Middle frontal gyrus (tissue), 1 donor: ENCODE data around the gene DPM1.
"Not testable (repeated sequence)": the region's sequence is repeated elsewhere in the genome, so short reads cannot be mapped to it uniquely, and the experiment has no call there.

ENCODE experiments used
- DNase-seq: peaks from one replicate; pipeline ENCODE4 v3.0.0-alpha.2; 2015; ENCODE audit warnings: low spot score; ENCODE audit errors: extremely low spot score

Gene DPM1

DNA sequence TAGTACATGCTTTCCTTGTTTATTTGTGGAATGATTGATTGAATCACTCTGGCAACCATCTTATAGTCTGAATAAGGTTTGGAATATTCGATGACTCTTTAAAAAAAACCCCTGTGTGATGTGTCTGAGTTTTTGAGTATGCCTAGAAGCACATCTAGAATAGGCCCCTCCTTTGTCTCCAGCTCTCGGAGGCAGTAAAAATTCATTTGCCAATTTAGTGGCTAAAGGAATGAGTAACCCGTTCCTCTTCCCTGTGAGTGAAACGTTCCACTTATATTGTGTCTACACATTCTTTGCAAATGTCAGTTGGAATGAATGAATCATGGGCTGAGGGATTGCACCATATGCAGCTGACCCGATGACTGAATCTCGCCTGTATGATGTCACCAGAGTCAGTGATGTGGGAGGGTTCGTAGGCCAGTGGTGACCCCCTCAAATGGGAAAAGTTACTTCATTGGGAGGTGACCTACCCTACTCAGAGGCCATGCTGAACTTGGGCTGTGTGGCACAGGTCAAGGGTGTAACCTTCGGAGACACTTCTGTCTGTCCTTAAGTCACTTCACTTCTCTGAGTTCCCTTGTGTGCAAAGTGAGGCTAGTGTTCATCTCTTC lies 21.8 kb upstream of the DPM1 start:
- no peak for DNase-seq

DNA sequence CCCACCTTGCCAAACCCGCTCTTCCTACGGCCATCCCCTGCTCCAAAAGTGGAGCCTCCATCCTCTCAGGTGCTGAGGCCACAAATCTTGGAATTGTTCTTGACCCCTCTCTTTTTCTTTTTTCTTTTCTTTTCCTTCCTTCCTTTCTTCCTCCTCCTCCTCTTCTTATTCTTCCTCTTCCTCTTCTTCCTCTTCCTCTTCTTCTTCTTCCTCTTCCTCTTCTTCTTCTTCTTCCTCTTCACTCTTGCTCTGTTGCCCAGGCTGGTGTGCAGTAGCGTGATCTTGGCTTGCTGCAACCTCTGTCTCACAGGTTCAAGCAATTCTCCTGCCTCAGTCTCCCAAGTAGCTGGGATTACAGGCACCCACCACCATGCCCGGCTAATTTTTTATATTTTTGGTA lies 20.2 kb upstream of the DPM1 start:
- DNase-seq: not testable (repeated sequence)

DNA sequence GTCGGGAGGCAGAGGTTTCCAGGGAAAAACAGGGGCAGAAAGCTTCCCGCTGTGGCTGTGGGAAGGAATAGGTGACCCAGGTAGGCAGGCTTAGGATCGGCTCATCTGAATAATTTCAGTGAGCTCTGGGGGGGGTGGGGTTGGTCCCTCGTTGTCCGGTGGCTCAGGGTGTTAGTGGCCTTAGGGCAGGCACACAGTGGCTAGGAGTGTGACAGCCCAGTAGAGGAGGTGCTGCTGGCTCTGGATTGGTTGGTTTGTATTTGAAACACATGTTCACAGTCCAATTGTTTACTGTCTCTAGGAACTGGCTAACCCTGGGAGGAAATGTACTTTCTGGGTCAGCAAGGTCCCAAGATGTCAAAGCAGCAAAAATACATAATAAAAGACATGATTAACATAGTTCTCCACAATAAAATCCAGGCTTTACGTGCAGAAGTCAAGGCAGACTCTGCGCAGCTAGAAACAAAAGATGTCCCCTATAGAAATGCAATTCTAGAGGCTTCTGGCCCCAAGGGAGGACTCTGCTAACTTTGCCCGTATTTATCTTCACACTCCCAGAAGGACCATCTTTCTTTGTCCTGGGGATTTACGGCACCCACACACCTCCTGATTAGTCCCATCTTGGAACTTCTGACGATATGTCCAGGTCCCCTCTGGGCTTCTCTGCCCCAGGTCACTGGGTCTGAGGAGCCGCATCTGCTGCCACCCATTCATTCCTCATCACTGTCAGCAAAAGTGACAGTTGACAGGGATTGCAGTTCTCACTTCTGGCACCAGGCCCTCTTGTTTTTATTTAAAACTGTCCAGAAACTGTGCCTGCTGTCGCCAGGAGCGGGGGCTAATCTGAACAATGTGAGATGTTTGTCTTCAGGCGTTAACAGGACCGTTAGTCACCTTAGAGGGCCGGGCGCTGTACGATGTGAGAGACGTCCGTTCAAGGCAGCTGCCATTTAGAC lies 19.0 kb upstream of the DPM1 start:
- DNase-seq: no peak

DNA sequence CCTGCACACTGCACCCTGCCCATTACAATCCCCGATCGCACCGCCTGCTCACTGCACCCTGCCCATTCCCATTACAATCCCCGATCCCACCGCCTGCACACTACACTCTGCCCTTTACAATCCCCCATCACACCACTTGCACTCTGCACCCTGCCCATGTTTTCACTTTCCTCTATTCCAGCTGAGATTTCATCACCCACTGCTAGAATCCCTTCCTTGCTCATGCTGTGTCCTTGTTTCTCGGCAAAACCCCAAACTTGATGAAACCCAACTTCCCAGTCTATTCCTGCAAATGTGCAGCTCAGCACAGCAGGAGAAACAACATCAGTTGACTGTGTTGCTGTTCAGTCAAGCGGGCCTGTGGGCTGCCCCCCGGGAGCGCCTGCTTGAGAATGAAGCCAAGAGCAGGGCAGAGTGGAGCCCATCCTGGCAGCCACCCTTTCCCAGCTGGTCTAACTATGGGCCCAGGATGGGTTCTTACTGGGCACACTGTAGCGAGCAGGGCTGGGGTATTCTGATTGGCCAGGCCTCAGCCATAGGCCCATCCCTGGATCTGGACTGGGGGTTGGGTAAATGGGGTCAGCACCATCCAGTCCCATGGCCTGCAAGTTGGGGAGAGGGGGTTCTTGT lies 17.5 kb upstream of the DPM1 start:
- DNase-seq: no peak

DNA sequence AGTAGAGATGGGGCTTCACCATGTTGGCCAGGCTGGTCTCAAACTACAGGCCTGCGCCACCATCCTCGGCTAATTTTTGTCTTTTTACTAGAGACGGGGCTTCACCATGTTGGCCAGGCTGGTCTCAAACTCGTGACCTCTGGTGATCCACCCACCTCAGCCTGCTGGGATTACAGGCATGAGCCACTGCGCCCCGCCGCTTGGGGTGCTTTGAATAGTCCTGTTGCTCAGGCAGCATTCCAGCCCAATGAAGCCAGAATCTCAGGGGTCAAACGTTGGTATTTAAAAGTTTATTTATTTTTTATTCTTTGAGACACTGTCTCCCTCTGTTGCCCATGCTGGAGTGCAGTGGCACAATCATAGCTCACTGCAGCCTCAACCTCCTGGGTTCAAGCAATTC lies 11.6 kb upstream of the DPM1 start:
- DNase-seq: no peak

DNA sequence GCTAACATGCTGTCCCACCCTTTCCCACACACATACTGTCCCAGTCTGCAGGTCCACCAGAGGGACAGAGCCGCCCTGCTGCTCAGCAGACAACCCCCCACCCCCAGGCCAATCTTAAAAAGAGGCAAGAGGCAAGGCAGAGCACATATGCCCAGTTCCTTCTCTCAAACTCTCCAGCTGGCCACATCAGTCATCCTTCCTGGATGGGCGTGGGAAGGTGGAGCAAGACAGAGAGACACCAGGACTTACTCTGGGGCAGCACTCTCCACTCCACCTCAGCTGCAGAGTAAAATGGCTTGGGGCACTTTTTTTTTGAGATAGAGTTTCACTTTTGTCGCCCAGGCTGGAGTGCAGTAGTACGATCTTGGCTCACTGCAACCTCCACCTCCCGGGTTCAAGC lies 11.1 kb upstream of the DPM1 start:
- no peak for DNase-seq

DNA sequence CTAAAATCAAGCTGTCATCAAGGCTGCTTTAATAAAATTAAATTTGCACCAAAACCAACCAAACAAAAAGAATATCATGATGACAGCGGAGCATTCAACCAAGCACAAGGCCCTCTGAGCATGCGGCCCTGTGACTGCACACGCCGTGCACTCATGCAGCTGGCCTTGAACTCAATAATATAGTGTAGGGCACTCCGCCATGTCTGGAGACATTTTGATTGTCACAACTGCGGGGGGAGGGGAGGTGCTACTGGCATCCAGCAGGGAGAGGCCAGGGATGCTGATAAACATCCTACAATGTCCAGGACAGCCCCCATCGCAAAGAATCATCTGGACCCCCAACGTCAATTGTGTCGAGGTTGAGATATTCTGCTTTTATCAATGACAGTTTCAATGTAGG lies 10.0 kb upstream of the DPM1 start:
- DNase-seq: no peak

DNA sequence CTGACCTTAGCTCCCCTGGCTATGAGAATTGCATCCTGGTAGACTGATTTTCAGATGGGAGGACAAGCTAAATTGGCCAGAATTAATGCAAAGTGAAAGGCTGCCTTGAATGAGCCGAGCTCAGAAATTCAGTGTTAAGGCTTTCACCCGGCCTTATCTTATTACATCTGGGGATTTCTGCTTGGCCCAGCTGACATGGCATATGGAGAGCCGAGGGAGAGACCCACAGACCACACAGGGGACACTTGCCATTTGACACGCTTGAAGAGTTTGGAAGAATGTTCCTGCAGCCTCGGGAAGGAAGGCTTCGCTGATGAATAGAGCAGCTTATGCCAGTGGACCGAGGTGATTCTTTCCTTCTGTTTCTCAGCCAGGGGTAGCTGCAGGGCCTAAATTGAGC lies 9.3 kb upstream of the DPM1 start:
- no peak for DNase-seq

DNA sequence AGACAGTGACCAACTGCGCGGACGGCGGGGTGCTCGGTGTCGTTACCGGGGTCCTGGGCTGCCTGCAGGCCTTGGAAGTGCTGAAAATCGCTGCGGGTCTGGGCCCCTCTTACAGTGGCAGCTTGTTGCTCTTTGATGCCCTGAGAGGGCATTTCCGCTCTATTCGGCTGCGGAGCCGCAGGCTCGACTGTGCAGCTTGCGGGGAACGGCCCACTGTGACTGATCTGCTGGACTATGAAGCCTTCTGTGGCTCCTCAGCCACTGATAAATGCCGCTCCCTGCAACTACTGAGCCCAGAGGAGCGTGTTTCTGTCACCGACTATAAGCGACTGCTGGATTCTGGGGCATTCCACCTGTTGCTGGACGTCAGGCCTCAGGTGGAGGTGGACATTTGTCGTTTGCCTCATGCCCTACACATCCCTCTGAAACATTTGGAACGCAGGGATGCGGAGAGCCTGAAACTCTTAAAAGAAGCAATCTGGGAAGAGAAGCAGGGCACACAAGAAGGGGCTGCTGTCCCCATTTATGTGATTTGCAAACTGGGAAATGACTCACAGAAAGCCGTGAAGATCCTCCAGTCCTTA lies 1.3 kb upstream of the DPM1 start:
- DNase-seq: no peak

DNA sequence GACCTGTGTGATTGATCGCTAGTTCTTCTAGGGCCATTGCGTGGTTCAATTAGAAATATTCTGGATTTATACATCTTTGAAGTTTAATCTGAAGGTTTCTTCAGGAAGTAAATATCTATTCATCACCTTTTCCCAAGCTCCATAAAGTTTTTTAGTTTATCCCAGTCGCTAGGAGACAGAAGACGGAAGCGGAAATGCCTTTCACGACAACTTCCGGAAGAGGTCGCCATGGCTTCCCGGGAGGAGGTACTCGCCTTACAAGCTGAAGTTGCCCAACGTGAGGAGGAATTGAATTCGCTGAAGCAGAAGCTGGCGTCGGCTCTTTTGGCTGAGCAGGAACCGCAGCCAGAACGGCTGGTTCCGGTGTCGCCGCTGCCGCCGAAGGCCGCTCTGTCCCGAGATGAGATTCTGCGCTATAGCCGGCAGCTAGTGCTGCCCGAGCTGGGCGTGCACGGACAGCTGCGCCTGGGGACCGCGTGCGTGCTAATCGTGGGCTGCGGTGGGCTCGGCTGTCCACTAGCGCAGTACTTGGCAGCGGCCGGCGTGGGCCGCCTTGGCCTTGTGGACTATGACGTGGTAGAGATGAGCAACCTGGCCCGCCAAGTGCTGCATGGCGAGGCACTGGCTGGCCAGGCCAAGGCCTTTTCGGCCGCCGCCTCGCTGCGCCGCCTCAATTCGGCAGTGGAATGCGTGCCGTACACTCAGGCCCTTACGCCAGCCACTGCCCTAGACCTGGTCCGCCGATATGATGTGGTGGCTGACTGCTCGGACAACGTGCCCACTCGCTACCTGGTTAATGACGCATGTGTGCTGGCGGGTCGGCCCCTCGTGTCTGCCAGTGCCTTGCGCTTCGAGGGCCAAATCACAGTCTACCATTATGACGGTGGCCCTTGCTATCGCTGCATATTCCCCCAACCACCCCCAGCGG lies 547 bp upstream of the DPM1 start, which contains the start of gene MOCS3:
MOCS3 (plus strand) TSS at position 204 of the 928 bp plus-strand sequence; CDS start at position 229, 25 bp downstream.
- peak; percentile 80 for DNase-seq

DNA sequence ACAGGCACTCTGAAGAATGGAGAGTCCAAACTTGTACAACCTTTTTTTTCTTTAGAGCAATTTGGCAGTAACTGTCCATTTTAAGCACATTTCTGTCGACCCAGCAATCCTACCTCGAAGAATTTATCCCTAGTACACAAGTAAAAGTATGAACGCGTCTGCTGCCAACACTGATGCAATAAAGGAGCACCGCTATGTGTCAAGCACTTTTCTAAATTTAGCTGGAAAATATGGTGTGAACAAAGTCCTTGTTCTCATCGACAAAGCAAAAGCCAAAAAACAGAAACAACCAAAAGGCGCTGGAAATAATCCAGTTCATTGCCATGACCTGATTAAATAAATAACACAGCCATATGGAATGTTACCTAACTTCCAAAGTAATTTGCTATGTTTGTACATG lies 1.1 kb downstream of the DPM1 start:
- no peak for DNase-seq

DNA sequence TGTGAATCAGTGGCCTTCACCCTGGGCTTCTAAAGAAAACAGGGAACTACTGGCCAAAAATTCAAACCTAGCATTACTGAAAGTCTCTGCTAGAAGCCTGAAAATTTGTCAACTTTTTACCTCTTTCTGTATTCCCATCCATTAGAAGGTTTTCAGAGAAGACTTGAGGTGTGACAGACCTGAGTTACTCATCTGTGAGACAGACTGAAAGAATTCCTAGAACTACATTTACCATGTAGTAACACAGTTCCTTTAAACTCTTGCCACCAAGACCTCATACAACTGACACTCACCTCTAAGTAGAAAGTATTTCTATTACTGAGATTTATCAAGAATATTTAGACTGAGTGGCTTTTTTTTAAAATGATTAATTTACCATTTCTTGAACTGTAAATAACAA lies 4.5 kb downstream of the DPM1 start:
- DNase-seq: no peak

DNA sequence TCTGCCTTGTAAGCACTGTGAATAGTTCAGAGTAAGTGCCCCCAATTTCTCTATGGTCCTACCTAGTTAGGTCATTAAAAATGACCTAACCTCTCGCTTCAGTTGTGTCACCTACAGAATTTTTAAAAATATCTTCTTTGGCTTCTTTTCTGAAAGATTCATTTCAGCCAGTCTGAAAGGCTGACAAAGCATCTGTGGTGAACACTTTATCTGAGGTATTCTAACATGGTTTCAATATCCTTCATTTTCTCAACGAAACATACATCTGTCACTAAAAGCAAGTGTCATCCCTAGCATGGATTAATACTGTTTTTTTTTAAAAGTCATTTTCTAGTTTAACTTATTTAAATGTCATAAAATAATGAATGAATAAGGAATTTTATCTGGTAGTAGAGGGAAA lies 5.1 kb downstream of the DPM1 start:
- DNase-seq: no peak

DNA sequence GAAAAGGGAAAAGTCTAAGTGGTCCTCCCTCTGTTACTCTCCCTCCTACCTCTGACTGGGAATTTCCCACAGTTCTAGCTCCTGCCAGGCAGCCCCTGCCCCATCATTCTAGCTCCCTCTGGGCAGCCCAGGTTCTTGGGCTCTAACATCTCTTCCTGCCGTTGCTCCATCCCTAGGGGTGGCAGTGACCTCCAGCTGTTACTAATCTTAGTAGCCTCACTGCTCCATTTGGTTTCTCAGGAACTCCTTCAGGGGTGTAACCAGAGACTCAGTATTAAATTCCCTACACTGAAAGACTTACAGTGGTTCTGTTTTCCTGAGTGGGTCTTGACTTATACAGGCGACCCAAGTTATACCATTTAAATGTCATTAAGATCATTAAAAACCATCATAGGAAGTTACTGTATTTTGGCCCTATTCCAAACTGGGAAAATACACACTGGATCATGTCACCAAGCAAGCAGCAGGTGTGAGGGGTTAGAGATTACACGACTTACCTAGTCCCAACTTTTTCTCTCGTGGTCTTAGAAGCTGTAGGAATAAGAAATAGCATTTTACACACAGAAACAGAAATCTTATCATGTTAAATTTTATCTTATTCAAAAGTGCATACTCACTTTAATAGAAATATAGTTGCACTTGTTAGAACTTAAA lies 10.1 kb downstream of the DPM1 start:
- no peak for DNase-seq

DNA sequence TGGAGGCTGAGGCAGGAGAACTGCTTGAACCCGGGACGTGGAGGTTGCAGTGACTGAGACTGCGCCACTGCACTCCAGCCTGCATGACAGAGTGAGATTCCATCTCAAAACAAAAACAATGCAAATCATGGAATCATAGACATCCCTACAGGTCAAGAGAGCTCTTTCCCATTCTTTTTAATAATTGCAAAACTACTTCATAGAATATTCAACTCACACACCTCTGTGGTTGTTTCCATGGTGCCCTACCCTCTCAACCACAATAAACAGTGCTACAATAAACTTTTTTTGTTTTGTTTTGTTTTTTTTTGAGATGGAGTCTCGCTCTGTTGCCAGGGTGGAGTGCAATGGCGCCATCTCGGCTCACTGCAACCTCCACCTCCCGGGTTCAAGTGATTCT lies 15.3 kb downstream of the DPM1 start:
- DNase-seq: no peak

DNA sequence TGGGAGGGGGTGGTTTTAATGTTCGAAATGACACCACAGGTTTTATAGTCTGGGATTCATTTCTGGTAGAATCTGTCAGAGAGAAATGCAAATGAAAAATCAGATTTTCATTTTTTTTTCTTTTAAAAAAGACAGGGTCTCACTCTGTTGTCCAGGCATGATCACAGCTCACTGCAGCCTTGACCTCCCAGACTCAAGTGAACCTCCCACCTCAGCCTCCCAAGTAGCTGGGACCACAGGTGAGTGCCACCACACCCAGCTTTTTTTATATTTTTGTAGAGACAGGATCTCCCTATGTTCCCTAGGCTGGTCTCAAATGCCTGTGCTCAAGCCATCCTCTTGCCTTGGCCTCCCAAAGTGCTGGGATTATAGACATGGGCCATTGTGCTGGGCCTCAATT lies 24.7 kb downstream of the DPM1 start:
- DNase-seq: no peak

DNA sequence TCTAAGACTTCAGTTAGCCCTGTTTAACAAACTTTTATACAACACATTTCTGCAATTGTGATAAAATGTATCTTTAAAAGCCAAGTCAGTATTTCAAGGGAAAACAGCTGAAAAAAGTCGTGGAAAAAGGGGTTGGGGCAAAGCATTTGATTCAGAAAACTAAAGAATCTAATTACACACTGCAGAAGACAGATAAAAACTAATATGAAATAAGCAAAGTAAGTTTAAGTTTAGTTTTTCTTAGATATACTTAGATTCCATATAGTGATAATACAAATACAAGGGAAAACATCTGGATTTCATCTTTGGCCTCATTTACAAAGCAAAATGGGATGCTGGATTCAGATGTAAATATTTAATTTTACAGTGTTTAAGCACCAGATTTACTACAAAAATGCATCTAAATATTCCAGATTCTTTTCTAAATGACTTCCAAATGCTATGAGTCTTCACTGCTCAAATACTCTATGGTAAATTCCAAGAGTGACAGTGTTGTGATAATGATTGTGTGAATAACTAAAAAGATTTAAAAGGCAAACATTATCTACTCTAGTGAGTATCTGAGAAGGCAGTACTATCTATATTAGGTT lies 25.5 kb downstream of the DPM1 start:
- DNase-seq: no peak

DNA sequence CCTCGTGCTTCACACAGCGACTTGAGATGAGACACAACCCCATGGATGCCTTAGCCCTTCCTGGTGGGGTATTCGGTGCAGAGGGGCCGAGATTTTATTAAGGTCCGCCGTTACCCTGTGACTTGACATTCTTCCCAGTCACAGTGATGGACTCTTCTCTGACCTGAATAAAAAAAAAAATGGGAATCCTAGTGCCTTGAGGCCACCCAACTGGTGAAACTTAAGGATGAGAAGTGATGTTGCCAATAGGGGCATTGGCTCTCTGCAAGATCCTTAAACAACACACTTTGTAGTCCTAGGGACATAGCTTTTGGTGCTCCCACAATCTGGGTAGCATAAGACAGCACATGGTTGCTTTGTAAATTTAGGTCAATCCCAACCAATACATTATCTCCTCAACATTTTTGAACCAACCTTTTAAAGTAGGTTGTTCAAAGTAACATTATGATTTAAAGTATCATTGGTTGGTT lies 26.3 kb downstream of the DPM1 start:
- DNase-seq: no peak

DNA sequence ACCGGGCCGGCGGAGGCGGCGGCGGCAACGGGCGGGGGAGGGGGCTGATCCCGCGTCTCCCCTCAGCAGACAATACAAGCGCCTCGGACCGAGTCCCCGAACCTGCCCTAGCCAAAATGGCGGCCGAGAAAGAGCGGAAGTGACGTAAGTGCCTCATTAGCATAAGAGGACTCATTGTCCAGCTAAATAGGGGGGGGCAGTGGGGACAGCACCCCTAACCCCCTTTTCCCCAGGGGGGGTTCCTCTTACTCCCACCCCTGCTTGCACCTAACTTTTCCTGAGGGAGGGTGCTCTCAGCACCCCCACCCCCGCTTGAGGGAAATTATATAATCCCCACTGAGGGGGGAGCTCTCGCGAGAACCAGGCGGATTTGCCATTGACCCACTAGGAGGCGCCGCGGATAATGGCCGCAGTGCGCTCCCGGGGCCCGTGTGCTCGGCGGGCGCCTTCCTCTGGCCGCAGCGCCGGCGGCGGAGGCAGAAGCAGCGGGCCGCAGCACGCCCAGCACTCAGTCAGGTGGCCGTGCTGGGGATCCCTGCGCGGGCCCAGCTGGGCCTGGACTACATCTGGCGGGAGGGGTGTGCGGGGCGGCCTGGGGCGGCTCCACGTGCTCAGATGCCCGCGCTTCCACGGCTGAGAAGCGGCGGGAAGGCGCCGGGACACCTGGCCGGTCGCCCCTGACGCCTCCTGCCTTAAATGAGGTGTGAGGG lies 26.9 kb downstream of the DPM1 start, which contains the start of gene ADNP:
ADNP (minus strand) TSS at position 132 of the 710 bp plus-strand sequence. CDS start 27,441 bp downstream, outside the sequence.
- DNase-seq: peak; percentile 83
